GM19397 (cell line): ENCODE results near the gene MEGF11.

ENCODE experiments used
- ATAC-seq: cut with Tn5 transposase; IDR thresholded peaks from one replicate; pipeline ENCODE4 v1.9.1; 2021; ENCODE audit warnings: mild to moderate bottlenecking, moderate library complexity; ENCODE audit not compliant: unreplicated experiment

The MEGF11 gene

DNA sequence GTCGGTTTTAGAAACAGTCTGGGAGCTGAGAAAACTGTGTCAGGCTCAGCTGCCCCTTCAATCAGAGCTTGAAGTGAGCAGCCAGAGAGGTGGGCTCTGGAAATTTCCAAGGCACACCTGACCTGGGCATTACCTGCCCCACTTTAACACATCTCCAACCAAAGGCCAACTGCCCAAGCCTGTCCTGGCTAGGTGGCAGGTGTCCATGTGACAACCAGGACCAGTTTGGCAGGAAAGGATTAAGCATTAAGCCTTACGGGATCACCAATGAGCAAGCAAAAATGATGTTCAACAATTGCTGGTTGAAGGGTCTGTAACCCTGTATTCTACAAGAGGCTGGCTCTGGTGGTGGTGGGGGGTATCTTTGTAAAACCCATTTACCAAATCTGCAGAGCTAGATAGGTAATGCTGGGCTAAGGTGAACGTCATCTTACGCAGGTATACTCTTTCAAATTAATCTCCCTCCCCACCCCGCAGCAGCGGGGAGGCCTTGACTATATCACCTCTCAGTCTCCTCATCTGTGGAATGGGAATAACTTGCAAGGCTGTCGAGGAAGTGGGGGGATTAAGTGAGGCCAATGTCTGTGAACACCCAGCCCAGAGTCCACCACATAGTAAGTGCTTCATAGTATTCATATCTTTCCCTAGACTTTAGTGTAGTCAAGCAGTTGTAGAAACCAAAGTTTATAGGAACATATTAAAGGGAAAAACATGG lies 183.2 kb downstream of the MEGF11 start:
- no peak for ATAC-seq

DNA sequence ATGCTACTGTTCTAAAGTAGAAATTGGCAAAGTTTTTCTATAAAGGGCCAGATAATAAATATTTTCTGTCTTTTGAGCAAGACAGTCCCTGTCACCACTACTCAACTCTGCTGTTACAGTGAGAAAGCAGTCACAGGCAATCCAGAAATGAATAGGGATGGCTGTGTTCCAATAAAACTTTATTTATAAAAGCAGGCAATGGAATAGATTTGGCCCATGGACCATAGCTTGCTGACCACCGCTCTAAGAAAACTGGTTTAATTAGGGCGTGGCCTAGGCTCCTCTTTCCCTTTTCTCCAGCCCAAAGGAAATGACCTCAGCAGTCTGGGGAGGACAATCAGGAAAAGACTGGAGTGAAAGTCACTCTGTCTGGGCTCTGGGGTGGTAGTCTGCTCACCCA lies 183.8 kb downstream of the MEGF11 start:
- ATAC-seq = no peak

GRCh38 chr15:66068801-66069200 lies 184.7 kb downstream of the MEGF11 start:
- no peak for ATAC-seq

GRCh38 chr15:66067687-66068086 lies 185.9 kb downstream of the MEGF11 start:
- no peak for ATAC-seq

- ATAC-seq = no peak
Measured at GRCh38 chr15:66066481-66066880, 187.1 kb downstream of the MEGF11 start.

GRCh38 chr15:66066005-66066404 lies 187.5 kb downstream of the MEGF11 start:
- ATAC-seq = no peak

GRCh38 chr15:66065325-66065724 lies 188.2 kb downstream of the MEGF11 start:
- ATAC-seq = no peak

- ATAC-seq = no peak
Measured at GRCh38 chr15:66063147-66063546, 190.4 kb downstream of the MEGF11 start.

DNA sequence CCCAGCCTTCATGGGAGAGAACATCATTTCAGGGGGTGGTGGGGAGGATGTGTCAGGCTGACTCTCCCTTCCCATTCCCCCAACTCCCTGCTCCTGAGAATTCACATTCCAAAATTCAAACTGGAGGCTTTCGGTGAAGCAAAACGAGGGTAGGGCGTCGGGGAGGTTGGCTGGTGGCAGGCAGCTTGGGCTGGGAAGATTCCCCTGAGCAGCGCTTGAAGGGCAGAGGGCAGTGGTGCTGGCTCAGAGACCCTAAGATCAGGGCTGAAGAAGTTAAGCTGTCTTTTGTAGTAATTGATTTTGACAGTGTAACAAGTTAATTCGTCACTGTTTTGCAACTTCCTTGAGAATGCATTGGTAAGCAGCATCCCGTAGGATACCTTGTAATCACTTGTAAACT lies 196.5 kb downstream of the MEGF11 start:
- no peak for ATAC-seq

DNA sequence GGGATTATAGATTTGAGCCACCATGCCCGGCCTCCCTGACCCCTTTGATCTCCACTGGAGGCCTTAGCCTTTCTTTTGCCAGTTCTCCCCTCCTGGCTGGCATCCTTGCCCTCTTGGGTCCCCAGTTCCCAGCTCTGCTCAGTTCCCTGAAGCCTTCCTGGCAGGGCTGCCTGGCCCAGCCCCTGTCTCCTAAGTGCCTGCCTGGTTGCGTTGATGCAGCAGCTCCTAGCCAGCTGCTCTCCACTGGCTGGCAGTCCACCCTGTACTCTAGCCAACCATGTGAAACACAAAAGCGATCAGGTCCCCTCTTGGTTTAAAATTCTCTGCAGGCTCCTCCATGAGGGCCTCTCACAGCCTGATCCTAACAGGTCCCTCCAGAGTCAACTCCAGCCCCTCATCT lies 199.6 kb downstream of the MEGF11 start:
- ATAC-seq = no peak

GRCh38 chr15:66051833-66052232 lies 201.7 kb downstream of the MEGF11 start:
- ATAC-seq = no peak

DNA sequence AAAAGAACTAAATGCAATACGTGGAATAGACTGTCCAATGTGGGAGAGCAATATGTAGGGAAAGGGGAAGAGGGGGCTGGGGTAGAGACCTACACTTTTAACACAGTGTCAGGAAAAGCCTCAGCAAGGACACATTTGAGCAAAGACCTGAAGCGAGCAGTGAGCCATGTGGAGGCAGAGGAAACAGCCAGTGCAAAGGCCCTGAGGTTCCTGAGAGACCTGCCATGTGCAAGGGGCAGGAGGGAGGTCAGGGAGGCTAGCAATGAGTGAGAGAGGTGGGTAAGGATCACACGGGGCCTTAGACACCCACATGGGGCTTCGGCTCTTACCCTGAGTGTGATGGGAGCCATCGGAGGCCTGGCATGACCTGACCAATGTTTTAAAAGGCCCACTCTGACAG lies 203.3 kb downstream of the MEGF11 start:
- ATAC-seq = no peak

DNA sequence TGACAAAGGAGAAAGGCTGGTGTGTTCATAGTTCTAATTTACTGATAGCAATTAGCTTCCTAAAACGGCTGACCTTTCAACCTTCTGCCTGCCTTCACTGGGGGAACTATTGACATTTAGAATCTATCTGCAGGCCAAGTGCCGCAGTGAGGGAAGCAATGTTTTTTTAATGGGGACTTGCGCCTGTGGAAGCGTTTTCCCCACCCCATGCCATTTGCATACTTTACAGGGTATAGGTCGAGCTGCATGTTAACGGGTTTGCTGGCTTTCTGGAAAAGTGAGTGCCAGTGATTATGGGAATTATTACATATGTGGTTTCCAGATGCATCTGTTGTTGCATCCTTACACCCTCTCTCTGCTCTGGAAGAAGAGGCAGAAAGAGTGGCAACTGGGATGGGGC lies 204.2 kb downstream of the MEGF11 start:
- no peak for ATAC-seq

DNA sequence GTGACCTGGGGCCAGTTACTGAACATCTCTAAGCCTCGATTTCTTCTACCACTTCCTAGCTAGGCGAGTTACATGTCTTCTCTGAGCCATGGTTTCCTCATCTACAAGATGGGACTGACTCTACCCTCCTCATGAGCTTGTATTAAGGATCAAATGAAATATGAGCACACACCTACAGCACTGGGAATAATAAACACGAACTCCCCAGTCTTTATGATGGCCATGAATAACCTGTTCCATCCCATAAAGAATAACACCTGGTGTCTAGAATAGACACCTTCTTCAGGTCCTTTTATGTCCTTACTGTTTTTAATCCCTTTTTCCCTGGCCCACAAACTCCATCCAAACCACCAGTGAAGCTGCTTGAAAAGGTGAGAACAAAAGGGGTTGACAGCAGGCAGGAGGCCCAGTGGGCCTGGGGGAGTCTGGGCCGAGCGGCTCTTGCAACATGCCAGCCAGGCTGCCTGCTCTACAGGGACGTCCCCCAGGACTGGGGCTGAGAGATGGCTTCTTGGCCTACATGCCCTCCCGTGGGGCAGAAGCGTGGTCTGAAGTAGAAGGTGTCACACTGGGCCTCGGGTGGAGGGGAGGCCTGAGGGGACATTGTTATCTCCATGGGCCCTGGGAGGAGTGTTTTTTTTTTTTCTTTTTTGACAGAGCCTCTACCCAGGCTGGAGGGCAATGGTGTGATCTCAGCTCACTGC lies 206.1 kb downstream of the MEGF11 start:
- ATAC-seq = no peak

- no peak for ATAC-seq
Measured at GRCh38 chr15:66046751-66047150, 206.8 kb downstream of the MEGF11 start.

GRCh38 chr15:66046326-66046725 lies 207.2 kb downstream of the MEGF11 start:
- no peak for ATAC-seq

- no peak for ATAC-seq
Measured at GRCh38 chr15:66045542-66045941, 208.0 kb downstream of the MEGF11 start.

DNA sequence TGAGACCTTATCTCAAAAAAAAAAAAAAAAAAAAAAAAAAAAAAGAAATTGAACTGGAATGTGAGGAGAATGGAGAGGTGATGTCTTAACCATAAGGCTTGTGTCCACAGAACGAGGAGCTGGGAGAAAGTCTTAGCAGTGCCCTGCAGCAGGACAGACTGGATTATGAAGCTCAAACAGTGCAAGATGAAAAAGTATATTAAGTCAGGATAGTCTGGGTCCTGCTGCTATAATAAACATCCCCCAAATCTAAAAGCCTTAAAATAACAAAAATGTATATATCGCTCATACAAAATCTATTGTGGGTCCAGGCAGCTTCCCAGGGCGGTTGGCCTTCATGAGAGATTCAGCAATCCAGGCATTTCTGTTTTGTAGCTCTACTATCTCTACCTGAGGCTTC lies 208.7 kb downstream of the MEGF11 start:
- no peak for ATAC-seq

GRCh38 chr15:66043264-66043663 lies 210.3 kb downstream of the MEGF11 start:
- ATAC-seq = no peak

GRCh38 chr15:66042624-66043023 lies 210.9 kb downstream of the MEGF11 start:
- no peak for ATAC-seq

DNA sequence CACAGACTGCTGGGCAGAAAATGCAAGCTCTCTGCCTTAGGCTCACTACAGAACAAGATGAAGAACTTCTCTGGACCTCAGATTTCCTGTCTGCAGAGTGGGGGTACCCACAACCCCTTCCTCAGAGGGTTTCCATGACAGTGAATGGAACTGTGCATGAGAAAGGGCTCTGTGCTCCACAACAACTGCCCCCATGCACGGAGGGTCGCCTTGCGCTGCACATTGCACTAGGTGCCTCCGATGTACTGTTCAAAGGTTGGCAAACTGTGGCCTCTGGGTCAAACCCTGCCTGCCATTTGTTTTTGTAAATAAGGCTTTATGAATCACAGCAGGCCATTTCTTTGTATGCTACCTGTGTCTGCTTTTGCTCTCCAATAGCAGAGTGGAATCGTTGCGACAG lies 212.3 kb downstream of the MEGF11 start:
- ATAC-seq = no peak

DNA sequence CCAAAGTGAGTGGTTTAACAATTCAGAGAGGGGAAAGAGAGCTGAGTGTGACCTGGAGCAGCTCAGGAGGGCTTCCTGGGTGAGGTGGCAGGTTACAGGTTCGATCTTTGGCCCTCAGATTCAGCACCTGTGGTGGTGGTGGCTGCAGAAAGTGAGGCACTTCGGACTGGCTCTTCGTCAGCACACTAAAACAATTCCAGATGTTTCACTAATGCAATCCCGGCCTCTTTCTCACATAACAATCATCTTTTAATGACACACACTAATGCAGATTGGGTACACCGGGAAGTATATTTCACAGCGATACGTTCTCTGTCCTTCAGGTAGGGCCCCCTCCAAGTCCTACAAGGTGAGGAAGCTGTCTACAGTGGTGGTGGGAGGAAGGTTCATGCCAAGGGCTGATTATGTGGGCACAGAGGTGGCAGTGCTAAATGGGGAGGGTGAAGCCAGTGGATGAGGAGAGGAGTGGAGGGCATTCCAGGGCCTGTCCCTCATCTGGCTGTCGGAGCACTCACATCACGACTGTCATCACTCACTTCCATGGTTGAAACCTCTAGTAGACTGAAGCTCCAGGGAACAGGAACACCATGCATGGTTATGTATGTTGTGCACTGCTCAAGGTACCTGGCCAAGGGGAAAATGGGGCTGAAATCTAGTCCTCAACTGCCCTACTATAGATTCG lies 213.2 kb downstream of the MEGF11 start:
- ATAC-seq = no peak
